Right kidney (tissue), 1 donor: ENCODE data around the gene LINC01488.

Source experiments
- DNase-seq: peaks from one replicate; pipeline ENCODE4 v3.0.0-alpha.2; 2016

Gene LINC01488

GRCh38 chr11:69445131-69445470, 36.4 kb upstream of the LINC01488 start:
- no peak for DNase-seq

- DNase-seq, result no peak
Measured at GRCh38 chr11:69446108-69446507, 35.4 kb upstream of the LINC01488 start.

GRCh38 chr11:69447786-69448185, 33.7 kb upstream of the LINC01488 start:
- DNase-seq, result no peak

GRCh38 chr11:69448471-69449284, 32.8 kb upstream of the LINC01488 start:
- no peak for DNase-seq

GRCh38 chr11:69449320-69450063, 32.0 kb upstream of the LINC01488 start:
- DNase-seq, result peak; percentile 61

GRCh38 chr11:69450064-69450856, 31.2 kb upstream of the LINC01488 start:
- DNase-seq, result no peak

- DNase-seq, result no peak
Measured at GRCh38 chr11:69450857-69451220, 30.6 kb upstream of the LINC01488 start.

GRCh38 chr11:69451289-69451688, 30.2 kb upstream of the LINC01488 start:
- no peak for DNase-seq

- DNase-seq, result no peak
Measured at GRCh38 chr11:69452206-69452987, 29.1 kb upstream of the LINC01488 start.

GRCh38 chr11:69453151-69453550, 28.3 kb upstream of the LINC01488 start:
- no peak for DNase-seq

GRCh38 chr11:69454018-69454417, 27.4 kb upstream of the LINC01488 start:
- DNase-seq, result no peak

GRCh38 chr11:69455969-69456368, 25.5 kb upstream of the LINC01488 start:
- DNase-seq, result no peak

GRCh38 chr11:69456712-69457111, 24.8 kb upstream of the LINC01488 start:
- no peak for DNase-seq

GRCh38 chr11:69459848-69460539, 21.5 kb upstream of the LINC01488 start:
- no peak for DNase-seq

- DNase-seq, result no peak
Measured at GRCh38 chr11:69460540-69461257, 20.8 kb upstream of the LINC01488 start.

- no peak for DNase-seq
Measured at GRCh38 chr11:69461272-69461962, 20.0 kb upstream of the LINC01488 start.

- no peak for DNase-seq
Measured at GRCh38 chr11:69462106-69462951, 19.1 kb upstream of the LINC01488 start.

GRCh38 chr11:69463181-69463994, 18.1 kb upstream of the LINC01488 start:
- peak; percentile 54 for DNase-seq
